Choroid plexus epithelial cell (primary cell): ENCODE results near the gene DUSP5.

ENCODE experiments used
- DNase-seq: peaks from one replicate; pipeline ENCODE4 v3.0.0-alpha.2; 2010; ENCODE audit warnings: low read depth
- H3K4me3 ChIP-seq: 2 replicates; pipeline ENCODE4 v1.5.1; 2011; ENCODE audit warnings: low read depth, mild to moderate bottlenecking, control low read depth, low read length, moderate library complexity
- CTCF ChIP-seq: conservative IDR thresholded peaks from 2 replicates; pipeline ENCODE4 v1.5.1; 2011; ENCODE audit warnings: low read depth, mild to moderate bottlenecking, control low read depth, inconsistent platforms, low read length, moderate library complexity

The DUSP5 gene

GRCh38 chr10:110507346-110507745, 9.6 kb downstream of the DUSP5 start:
- no peak overlapping the region for H3K4me3 ChIP-seq
- peak; percentile 11 for DNase-seq
- no peak for TF ChIP-seq CTCF

- no peak for TF ChIP-seq CTCF
- DNase-seq, result peak; percentile 27
Measured at GRCh38 chr10:110508159-110508788, 10.6 kb downstream of the DUSP5 start.

GRCh38 chr10:110508806-110509544, 11.3 kb downstream of the DUSP5 start:
- no peak for TF ChIP-seq CTCF
- no peak overlapping the region for H3K4me3 ChIP-seq
- DNase-seq, result peak; percentile 18

More at GRCh38 chr10:110508159-110508788, 10.6 kb downstream of the DUSP5 start:
- no peak overlapping the region for H3K4me3 ChIP-seq

- TF ChIP-seq CTCF, result no peak
- no peak for DNase-seq
- no peak overlapping the region for H3K4me3 ChIP-seq
Measured at GRCh38 chr10:110509560-110509959, 11.9 kb downstream of the DUSP5 start.

DNA sequence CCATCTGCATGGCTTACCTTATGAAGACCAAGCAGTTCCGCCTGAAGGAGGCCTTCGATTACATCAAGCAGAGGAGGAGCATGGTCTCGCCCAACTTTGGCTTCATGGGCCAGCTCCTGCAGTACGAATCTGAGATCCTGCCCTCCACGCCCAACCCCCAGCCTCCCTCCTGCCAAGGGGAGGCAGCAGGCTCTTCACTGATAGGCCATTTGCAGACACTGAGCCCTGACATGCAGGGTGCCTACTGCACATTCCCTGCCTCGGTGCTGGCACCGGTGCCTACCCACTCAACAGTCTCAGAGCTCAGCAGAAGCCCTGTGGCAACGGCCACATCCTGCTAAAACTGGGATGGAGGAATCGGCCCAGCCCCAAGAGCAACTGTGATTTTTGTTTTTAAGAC, 12.4 kb downstream of the DUSP5 start:
- TF ChIP-seq CTCF, result no peak
- H3K4me3 ChIP-seq, result no peak overlapping the region
- DNase-seq, result peak; percentile 30

GRCh38 chr10:110510730-110511129, 13.0 kb downstream of the DUSP5 start:
- TF ChIP-seq CTCF, result no peak
- DNase-seq, result peak; percentile 16
- no peak overlapping the region for H3K4me3 ChIP-seq
